ENCODE measurements around the gene MAD1L1. TPM values are rescaled to one million over a fixed set of nuclear protein-coding genes. Genes with fewer than 3 reads are reported as not detected.
"Not testable (repeated sequence)": the region's sequence is repeated elsewhere in the genome, so short reads cannot be mapped to it uniquely, and the experiment has no call there.

MAD1L1 gene
- total RNA-seq, 1 donor from 2014 or later = 55.0 TPM

GRCh38 chr7:1975179-1975578, 257.6 kb downstream of the MAD1L1 start:
- intact Hi-C loops (cut with micrococcal nuclease) = no loop called here
- H3K27me3 Mint-ChIP-seq (ENCODE audit: low read depth) = no peaks in the 10 kb centered on the region
- no peak for DNase-seq (ENCODE audit: low spot score)
- no peaks in the 10 kb centered on the region for H3K9me3 Mint-ChIP-seq
- H3K27ac Mint-ChIP-seq = no peak overlapping the region
- no peaks in the 10 kb centered on the region for H3K4me1 Mint-ChIP-seq (ENCODE audit: low read depth)
- H3K36me3 Mint-ChIP-seq (ENCODE audit: low read depth) = peaks cover 9% of the 10 kb centered on the region
- no peak overlapping the region for H3K4me3 Mint-ChIP-seq (ENCODE audit: low read depth)

GRCh38 chr7:1974290-1975101, 258.2 kb downstream of the MAD1L1 start:
- intact Hi-C loops (cut with micrococcal nuclease) = no loop called here

GRCh38 chr7:1973321-1974251, 259.2 kb downstream of the MAD1L1 start:
- no peak for DNase-seq (ENCODE audit: low spot score)
- Mint-ChIP-seq H3K36me3 (ENCODE audit: low read depth) (peaks cover 9% of the 10 kb centered on the region), H3K27ac (no peak overlapping the region), H3K4me3 (ENCODE audit: low read depth) (no peak overlapping the region), H3K9me3 (no peaks in the 10 kb centered on the region), H3K27me3 (ENCODE audit: low read depth) (no peaks in the 10 kb centered on the region), H3K4me1 (ENCODE audit: low read depth) (peaks cover 5% of the 10 kb centered on the region)
- intact Hi-C loops (cut with micrococcal nuclease) = no loop called here

More at GRCh38 chr7:1974290-1975101, 258.2 kb downstream of the MAD1L1 start:
- no peaks in the 10 kb centered on the region for H3K9me3 Mint-ChIP-seq
- H3K27ac Mint-ChIP-seq = no peak overlapping the region
- DNase-seq (ENCODE audit: low spot score) = no peak
- no peak overlapping the region for H3K4me3 Mint-ChIP-seq (ENCODE audit: low read depth)
- no peaks in the 10 kb centered on the region for H3K27me3 Mint-ChIP-seq (ENCODE audit: low read depth)
- H3K4me1 Mint-ChIP-seq (ENCODE audit: low read depth) = peaks cover 3% of the 10 kb centered on the region
- peaks cover 9% of the 10 kb centered on the region for H3K36me3 Mint-ChIP-seq (ENCODE audit: low read depth)

DNA sequence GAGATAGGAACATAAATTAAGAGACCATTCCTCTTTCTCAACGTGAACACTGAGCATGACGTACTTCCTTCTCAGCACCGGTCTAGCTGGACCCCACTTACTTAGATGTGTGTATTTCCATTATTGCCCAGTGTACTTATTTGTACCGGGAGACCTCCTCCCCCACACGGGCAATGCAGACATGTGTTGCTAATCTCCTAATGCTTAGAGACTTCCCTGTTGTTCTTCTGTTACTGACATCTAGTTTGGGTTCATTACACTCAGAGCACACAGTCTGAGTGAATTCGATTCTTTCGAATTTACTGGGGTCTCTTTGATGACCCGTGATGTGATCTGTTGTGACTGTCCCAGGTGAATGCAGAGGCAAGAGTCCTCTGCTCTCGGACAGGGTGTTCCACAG, 260.0 kb downstream of the MAD1L1 start:
- Mint-ChIP-seq H3K27ac (no peak overlapping the region), H3K4me1 (ENCODE audit: low read depth) (peaks cover 5% of the 10 kb centered on the region), H3K36me3 (ENCODE audit: low read depth) (peaks cover 12% of the 10 kb centered on the region), H3K9me3 (no peaks in the 10 kb centered on the region), H3K27me3 (ENCODE audit: low read depth) (no peaks in the 10 kb centered on the region), H3K4me3 (ENCODE audit: low read depth) (no peak overlapping the region)
- no peak for DNase-seq (ENCODE audit: low spot score)
- intact Hi-C loops (cut with micrococcal nuclease) = no loop called here

DNA sequence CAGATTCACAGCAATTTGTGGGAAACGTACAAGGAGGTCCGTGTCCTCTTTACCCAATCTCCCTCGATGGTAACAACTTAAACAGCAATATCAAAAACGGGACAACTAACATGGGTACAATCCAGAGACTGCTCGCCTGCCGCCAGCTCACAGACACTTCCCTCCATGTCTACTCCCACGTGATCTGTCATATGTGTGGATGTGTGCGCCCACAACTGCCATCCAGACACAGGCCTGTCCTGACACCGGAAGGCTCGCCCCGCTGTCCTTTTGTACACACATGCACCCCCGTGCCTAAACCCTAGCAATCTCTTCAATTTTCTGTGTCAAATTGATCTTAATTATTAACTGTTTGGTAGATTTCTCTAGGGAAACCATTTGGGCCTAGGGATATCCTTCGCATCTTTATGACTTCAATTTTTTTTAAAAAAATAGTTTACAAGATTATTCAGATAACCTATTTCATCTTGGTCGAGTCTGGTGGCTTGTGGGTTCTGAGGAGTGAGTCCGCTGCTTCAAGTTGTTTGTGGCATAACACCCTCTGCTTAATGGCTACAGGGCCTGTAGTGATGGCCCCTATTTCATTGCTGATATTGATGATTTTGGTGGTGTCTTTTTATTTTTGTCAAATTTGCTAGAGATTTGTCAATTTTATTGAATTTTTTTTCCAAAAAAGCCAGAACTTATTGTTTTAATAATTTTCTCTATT, 260.6 kb downstream of the MAD1L1 start:
- peaks cover 16% of the 10 kb centered on the region for H3K36me3 Mint-ChIP-seq (ENCODE audit: low read depth)
- DNase-seq (ENCODE audit: low spot score) = no peak
- intact Hi-C loops (cut with micrococcal nuclease) = no loop called here
- no peaks in the 10 kb centered on the region for H3K27me3 Mint-ChIP-seq (ENCODE audit: low read depth)
- peaks cover 5% of the 10 kb centered on the region for H3K4me1 Mint-ChIP-seq (ENCODE audit: low read depth)
- H3K4me3 Mint-ChIP-seq (ENCODE audit: low read depth) = no peak overlapping the region
- no peak overlapping the region for H3K27ac Mint-ChIP-seq
- no peaks in the 10 kb centered on the region for H3K9me3 Mint-ChIP-seq

DNA sequence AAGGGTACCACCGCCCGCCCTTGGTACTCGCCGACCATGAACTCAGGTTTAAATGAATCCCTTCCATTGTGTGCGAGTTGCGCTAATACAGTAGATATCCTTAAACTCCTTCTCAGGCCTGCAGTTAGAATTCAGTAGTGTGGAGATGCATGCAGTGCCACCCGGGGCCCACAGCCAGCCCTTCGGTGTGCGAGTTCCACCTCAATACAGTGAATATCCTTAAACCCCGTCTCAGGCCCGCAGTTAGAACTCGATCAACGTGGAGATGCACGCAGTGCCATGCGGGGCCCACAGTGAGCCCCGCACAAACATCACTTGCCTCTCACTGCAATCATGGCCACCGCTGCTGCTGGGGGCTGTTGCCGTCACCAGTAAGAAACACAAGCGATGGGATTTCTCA, 261.9 kb downstream of the MAD1L1 start:
- H3K27me3 Mint-ChIP-seq (ENCODE audit: low read depth) = no peaks in the 10 kb centered on the region
- H3K36me3 Mint-ChIP-seq (ENCODE audit: low read depth) = peaks cover 13% of the 10 kb centered on the region
- intact Hi-C loops (cut with micrococcal nuclease) = no loop called here
- H3K4me1 Mint-ChIP-seq (ENCODE audit: low read depth) = peaks cover 5% of the 10 kb centered on the region
- no peak overlapping the region for H3K4me3 Mint-ChIP-seq (ENCODE audit: low read depth)
- H3K9me3 Mint-ChIP-seq = no peaks in the 10 kb centered on the region
- DNase-seq (ENCODE audit: low spot score) = no peak
- H3K27ac Mint-ChIP-seq = no peak overlapping the region

- H3K4me3 Mint-ChIP-seq (ENCODE audit: low read depth); H3K27ac Mint-ChIP-seq; H3K9me3 Mint-ChIP-seq; H3K4me1 Mint-ChIP-seq (ENCODE audit: low read depth); H3K27me3 Mint-ChIP-seq (ENCODE audit: low read depth); DNase-seq (ENCODE audit: low spot score); intact Hi-C loops (cut with micrococcal nuclease): not testable (repeated sequence)
- H3K36me3 Mint-ChIP-seq (ENCODE audit: low read depth) = peaks cover 15% of the 10 kb centered on the region
Observed at GRCh38 chr7:1970285-1970660, 262.5 kb downstream of the MAD1L1 start.

GRCh38 chr7:1969459-1970284, 263.1 kb downstream of the MAD1L1 start:
- H3K9me3 Mint-ChIP-seq = no peaks in the 10 kb centered on the region
- intact Hi-C loops (cut with micrococcal nuclease) = no loop called here
- H3K4me3 Mint-ChIP-seq (ENCODE audit: low read depth) = no peak overlapping the region
- peaks cover 5% of the 10 kb centered on the region for H3K4me1 Mint-ChIP-seq (ENCODE audit: low read depth)
- H3K36me3 Mint-ChIP-seq (ENCODE audit: low read depth) = peaks cover 16% of the 10 kb centered on the region
- H3K27ac Mint-ChIP-seq = no peak overlapping the region
- DNase-seq (ENCODE audit: low spot score) = no peak
- H3K27me3 Mint-ChIP-seq (ENCODE audit: low read depth) = no peaks in the 10 kb centered on the region

DNA sequence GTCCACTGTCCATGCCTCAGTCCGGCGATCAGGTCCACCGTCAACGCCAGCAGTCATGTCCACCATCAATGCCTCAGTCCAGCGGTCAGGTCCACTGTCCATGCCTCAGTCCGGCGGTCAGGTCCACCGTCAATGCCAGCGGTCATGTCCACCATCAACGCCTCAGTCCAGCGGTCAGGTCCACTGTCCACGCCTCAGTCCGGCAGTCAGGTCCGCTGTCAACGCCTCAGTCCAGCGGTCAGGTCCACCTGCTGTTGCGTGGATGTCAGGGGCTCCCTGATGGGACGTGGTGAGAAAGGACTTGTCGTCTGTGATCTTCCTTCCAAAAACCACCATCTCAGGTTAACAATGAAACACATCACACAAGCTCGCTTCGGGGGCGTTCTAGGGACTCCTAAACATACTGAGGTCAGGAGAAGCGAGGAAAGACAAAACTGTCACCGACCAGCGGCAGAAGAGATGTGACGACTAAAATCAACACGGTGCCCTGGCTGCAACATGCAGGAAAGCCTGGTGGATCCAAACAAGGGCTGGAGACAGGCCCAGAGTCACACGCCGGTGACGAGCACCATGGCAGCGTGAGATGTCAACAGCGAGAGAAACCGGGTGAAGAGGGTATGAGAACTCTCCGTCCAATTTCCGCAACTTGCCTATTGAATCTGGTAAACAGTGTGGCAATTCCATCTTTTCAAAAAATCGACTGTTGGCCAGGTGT, 264.2 kb downstream of the MAD1L1 start:
- no peak for DNase-seq (ENCODE audit: low spot score)
- Mint-ChIP-seq H3K4me1 (ENCODE audit: low read depth) (peaks cover 5% of the 10 kb centered on the region), H3K9me3 (peaks cover 7% of the 10 kb centered on the region), H3K4me3 (ENCODE audit: low read depth) (no peak overlapping the region), H3K27me3 (ENCODE audit: low read depth) (no peaks in the 10 kb centered on the region), H3K27ac (no peak overlapping the region), H3K36me3 (ENCODE audit: low read depth) (peaks cover 22% of the 10 kb centered on the region)
- intact Hi-C loops (cut with micrococcal nuclease) = no loop called here

GRCh38 chr7:1967512-1968396, 265.0 kb downstream of the MAD1L1 start:
- Mint-ChIP-seq H3K36me3 (ENCODE audit: low read depth) (peaks cover 26% of the 10 kb centered on the region), H3K27me3 (ENCODE audit: low read depth) (no peaks in the 10 kb centered on the region), H3K4me3 (ENCODE audit: low read depth) (no peak overlapping the region), H3K27ac (no peak overlapping the region), H3K4me1 (ENCODE audit: low read depth) (peaks cover 5% of the 10 kb centered on the region), H3K9me3 (peaks cover 11% of the 10 kb centered on the region)
- DNase-seq (ENCODE audit: low spot score) = no peak
- intact Hi-C loops (cut with micrococcal nuclease) = no loop called here

DNA sequence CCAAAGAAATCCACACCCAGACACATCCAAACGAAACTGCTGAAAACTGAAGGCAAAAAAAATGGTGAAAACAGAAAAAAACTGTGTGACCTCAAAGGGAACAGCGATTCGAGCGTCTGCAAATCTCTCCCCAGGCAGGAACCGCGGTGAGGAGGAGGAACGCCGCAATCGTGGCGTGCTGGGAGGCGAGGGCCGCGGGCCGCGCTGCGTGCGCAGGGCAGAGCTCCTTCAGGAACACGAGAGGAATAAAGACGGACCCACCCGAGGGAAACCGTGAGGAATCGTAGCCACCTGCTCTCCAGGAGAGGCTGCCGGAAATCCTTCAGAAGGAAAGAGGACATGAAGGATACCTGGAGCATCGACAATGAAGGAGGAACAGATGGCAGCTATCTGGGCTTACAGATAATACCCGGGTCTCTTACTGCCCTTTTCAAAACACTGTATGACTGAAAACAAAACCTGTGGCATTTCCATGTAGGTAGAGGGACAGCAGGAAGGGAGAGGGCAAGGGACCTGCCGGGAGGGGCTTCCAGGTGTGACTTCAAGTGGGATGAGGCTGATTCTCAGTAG, 266.0 kb downstream of the MAD1L1 start:
- H3K9me3 Mint-ChIP-seq = peaks cover 22% of the 10 kb centered on the region
- H3K36me3 Mint-ChIP-seq (ENCODE audit: low read depth) = peaks cover 33% of the 10 kb centered on the region
- H3K27me3 Mint-ChIP-seq (ENCODE audit: low read depth) = no peaks in the 10 kb centered on the region
- DNase-seq (ENCODE audit: low spot score) = no peak
- H3K4me1 Mint-ChIP-seq (ENCODE audit: low read depth) = peaks cover 5% of the 10 kb centered on the region
- intact Hi-C loops (cut with micrococcal nuclease) = no loop called here
- no peak overlapping the region for H3K27ac Mint-ChIP-seq
- no peak overlapping the region for H3K4me3 Mint-ChIP-seq (ENCODE audit: low read depth)

Measured in activated T-helper 2 cell treated with anti-CD3 and anti-CD28 coated beads, Interferon-gamma antibody, Interleukin-2, Interleukin-4, amounts not matched to agents 10 μg/mL and 5 μg/mL and 100 μg/mL, durations not matched to agents 14 hours and 24 hours and 36 hours (primary cell).